GM18526 (cell line): Measurements from ENCODE around the gene GABARAP.
A peak's percentile ranks its signal among the peaks of the same experiment; 100 is the strongest.

Experiments used
- POLR2A ChIP-seq: IDR thresholded peaks from 3 replicates; pipeline ENCODE4 v1.6.1; 2011; ENCODE audit not compliant: insufficient read length; ENCODE audit errors: extremely low read depth

The GABARAP gene

DNA sequence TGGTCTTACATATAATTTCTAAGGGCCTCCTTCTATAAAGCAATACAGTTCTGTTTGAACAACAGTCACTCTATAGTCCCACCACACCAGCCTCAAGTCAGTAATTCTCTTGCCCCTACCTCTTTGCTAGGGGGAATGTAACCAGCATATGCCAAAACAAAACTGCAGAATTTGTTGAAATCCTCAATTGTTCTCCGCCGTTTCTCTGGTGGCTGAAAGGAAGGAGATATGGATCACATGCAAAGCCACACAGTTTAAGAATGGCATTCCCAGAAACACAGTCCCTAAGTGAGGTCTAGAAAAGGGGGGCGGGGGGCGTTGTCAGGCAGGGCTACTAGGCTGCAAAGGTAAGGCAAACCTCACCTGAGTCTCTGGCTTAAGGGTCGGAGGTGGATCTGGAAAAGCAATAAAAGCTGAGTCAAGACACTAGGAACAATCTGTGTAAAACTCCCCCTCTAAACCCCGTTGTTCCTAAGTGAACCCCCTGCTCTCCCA is 4.9 kb downstream of the GABARAP start:
- no peak for TF ChIP-seq POLR2A

DNA sequence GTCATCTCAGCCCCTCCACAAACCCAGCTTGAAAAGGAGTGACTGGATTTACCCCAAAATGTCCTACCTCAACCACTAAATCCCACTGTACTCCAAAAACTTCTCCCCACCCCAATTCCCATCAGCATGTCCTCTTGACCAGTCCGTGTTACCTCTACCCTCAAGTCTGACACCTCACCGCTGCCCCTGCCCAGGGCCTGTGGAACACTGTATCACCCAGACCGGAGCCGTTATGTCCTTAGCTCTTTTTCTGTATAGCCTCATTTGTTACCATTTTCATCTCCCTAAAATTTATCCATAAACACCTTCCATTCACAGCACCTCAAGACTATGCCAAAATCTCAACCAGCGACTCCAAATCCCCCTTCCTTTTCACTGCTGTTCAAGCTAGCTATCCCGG is 5.4 kb downstream of the GABARAP start:
- TF ChIP-seq POLR2A: no peak

DNA sequence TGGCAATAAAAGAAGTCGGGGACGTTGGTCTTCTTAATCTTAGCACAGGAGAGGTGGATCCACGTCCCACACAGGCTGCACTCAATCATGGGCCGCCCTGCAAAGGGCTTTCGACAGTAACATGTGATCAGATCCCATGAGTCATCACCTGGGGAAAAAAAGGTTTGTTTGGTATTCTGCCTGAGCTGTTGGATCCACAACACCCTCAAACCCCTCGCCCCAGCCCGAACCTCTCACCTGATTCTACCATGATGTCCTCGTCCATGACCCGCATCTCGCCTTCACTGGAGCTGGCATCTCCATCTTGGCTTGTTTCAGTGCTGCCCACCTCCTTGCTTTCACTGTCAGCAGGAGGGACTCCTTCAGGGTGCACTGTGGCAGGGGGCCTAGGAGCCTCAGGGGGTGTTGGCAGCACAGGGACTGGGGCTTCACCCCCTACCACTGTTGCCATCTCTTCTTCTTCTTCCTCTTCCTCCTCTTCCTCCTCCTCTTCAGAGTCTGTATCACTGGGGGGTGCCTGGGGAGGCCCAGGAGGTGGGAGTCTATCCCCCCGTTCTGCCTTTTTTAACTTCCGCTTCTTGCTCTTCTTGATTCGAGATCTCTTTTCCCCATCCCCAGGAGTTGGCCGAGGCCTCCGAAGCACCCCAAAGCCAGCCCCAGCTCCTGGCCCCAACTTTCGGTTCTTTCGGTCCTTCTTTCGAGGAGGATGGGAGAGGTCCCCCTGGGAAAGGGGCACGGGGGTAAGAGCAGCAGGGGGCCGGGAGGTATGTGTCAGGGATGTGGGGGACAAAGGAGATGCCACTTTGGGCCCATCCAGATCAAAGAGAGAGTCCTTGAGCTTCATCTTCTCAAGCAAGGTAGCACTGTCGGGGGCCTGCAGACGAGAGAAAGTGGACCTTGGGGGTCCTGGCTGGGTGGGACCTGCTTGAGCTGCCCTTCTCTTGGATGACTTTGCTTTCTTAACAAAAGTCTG is 6.3 kb downstream of the GABARAP start:
- TF ChIP-seq POLR2A: no peak

DNA sequence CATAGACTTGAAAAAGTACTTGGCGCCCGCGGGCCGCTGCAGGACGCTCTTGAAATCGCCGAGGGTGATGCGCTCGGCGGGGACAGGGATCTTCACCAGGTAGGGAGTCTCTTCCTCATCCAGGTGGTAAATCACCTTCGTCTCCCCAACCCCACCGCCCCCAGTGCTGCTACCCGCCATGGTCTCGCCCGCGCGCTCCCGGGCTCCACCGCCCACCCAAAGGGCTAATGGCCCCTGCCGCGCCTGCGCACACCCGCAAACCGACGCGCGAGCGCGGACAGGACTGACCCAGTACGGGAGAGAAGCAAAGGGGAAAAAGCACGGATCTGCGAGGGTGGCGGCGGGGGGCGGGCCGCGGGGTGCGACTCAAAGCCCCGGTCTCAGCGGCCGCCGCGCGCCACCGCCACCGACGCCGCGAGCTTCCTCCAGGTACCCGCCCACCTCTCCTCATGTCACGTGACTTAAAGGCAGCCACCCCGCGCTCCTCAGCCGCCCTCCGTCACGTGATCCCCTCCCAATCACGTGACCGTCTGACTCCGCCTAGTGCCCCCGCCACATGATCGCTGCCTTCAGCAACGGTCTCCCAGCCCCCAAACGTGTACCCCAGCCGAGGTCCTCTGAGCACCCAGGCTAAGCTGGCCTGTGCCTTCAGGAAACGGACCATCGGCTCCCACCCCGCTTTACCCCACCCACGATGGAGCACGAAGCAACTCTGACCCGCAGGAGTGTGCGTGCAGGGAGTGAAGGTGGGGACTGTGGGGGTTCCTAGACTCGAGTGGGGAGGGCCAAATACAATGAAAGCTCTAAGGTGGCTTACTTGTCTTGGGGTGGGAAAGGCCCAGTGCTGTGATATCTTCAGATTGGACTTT is 7.9 kb downstream of the GABARAP start, which contains the start of gene DVL2:
DVL2 (minus strand) TSS at position 435 of the 869 bp plus-strand sequence; CDS start at position 180, 255 bp downstream.
- peak; percentile 77 for TF ChIP-seq POLR2A

DNA sequence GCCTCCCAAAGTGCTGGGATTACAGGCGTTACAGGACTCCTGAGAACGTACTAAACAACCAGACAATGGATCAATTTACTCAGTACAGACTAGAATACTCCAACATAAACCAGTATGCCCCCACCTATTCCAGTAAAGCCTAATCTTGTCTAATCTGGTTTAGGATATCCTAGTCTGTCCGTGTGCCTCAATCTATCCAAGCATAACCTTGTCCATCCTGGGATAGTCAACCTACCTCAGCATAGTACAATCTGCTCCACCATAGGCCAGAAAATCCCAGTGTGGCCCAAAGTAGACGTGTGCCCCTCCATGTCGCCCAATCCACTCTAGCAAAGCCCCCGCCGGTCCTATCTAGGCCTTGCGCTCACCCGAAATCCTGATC is 8.6 kb downstream of the GABARAP start:
- TF ChIP-seq POLR2A: no peak

DNA sequence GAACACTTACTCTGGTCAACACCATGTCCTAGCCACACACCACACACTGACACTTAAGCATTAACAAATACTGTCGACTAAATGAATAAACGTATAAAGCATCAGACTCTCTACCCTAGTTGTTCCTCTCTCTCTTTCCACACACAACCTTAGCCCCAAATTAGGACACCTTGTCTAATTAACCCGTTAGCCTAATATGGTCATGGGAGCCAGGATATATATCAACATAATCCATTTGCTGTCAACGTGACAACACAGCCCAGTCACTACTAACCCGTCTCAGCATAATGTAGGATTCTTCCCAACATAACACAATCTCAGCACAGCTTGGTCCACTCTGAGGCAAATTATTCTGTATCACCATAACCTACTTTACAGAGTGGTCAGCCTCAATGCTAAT is 10.1 kb downstream of the GABARAP start:
- TF ChIP-seq POLR2A: no peak

DNA sequence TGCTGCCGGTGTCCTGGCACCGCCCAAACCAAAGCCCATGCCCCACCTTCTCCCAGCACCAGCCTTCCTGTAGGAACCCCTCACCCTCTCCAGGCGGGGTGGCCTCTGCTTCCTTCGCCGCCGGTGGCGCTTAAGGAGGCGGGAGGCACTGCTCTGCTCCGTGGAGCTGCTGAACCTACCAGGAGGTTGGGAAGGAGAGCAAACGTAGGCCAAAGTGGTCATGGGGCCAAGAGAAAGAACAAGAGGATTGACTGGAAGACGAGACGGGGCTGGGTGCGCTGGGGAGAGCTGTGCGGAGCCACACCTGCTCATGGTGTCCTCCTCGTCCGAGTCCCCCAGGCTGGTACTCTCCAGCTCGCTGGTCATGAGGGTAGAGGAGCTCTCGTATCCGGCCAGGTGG is 12.7 kb downstream of the GABARAP start:
- no peak for TF ChIP-seq POLR2A

DNA sequence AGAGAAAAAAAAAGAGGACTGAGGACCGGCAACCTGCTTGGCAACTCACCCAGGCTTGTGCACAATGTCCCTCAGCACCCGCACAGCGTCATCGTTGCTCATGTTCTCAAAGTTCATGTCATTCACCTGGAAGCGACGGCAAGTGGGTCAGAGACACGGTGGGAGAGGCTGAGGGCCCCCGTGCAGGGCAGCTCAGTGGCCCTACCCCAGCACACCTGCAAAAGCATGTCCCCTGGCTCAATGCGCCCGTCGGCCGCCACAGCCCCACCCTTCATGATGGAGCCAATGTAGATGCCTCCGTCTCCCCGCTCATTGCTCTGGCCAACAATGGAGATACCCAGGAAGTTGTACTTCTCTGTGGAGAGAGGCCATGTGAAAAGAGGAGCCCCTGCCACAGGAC is 13.3 kb downstream of the GABARAP start:
- TF ChIP-seq POLR2A: no peak

DNA sequence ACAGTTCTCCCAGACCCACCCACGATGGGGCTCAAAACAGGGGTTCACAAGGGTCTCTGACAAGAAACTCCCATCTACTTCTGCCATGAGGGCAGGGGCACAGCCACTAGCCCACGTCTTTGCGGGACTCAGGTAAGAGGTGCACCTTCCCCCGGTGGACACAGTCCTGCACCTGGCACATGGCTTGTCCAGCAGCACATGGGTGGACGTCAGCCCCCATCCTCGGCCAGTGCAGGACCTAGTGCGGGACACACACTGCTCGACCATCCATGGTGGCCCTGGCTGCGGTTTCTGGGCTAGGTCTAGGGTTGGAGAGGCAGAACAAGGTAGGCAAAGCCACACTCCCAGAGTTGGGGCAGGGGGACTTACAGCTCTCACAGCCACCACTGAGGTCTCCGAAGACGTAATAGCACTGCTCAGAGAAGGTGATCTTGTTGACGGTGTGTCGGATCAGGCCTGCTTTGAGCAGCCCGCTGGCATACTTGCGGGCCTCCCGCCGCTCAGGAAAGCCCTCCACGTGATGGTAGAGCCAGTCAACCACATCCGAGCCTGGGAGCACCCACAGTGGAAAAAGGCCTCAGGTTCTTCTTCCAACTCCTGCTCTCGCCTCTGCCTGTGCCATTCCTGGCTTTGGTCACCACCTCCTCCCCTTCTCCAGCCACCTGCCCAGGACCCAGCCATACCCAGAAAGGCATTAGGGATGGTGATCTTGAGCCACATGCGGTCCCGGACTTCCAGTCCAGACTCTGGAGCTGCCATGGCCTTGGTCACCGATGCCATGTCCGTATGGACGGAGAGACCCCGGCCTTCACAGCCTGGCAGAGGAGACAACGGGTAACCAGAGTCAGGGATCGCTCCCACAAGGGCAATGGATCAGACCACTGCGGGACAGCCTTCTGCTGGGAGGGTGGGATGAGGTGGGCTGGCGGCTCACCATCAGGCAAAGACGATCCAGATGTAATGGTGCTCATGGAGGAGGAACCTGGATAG is 15.2 kb downstream of the GABARAP start:
- TF ChIP-seq POLR2A: no peak

DNA sequence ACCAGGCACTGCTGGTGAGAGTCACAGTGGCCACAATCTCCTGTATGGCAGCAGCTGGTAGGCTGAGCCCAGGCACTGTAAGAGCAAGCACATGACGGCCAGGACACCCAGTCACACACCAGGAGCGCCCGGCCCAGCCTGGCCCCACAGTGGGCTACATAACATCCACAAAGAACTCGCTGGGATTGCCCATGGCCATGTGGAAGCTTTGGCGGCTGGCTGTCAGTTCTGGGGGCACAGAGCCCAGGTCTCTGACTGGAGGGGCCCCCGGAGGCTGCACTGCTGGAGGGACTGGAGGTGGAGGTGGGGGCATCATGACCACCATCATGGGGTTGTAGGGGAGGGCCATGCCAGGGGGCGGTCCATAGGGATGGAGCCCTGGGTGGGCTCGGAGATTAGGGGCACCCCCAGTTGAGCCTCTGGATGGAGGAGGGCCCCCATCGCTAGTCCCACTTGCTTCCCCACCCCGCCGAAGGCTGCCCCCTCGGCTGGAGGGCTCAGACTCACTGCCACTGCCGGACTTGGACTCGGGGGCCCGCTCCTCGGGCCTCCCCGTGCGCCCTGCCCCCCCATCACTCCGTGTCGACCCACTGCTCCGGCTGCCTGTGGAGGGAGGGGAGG is 16.4 kb downstream of the GABARAP start:
- no peak for TF ChIP-seq POLR2A

DNA sequence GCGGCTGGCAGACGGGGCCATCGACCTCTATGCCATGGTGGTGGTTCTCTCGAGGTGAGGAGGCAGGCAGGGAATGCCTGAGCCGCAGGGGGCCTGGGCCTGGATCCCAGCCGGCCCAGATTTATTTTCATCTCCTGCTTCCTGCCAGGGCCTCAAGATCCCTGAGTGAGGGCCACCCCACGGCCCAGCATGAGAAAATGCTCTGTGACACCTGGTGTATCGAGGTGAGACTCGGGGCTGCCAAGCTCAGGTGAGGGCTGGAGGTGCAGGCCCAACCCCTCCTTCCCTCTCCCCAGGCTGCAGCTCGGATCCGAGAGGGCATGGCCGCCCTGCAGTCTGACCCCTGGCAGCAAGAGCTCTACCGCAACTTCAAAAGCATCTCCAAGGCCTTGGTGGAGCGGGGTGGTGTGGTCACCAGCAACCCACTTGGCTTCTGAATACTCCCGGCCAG is 17.6 kb downstream of the GABARAP start:
- no peak for TF ChIP-seq POLR2A

DNA sequence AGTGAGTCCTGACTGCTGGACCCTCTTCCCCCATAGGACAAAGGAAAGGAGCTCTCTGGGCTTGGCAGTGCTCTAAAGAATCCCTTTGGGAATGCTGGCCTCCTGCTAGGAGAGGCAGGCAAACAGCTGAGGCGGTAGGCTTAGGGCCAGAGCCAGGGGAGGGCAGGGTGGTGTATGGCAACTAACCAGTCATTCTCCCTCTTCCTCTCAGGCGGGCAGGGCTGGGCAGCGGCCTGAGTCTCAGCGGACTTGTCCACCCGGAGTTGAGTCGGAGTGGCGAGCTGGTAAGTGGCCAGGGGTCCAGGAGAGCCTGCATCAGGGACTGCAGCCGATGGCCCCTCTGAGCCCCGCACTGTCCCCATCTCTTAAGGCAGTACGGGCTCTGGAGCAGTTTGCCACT is 18.1 kb downstream of the GABARAP start:
- TF ChIP-seq POLR2A: no peak

DNA sequence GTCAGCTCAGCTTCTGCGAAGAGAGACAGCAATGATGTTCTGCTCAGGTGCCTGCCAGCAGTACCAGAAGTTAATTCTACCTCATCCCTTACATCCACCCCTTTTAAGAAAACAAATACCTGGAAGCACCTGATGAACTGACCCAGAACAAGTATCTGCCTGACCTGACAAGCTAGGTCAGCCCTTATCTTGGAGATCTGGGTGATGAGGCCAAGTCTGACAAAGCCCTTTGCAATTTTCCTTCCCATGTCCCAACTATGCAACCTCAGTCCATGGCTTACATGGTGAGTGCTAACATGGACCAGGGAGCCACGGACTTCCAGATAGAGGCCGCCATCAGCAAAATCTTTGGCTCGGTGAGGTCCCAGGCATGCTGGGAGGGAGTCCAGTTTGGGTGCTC is 18.9 kb downstream of the GABARAP start:
- no peak for TF ChIP-seq POLR2A

DNA sequence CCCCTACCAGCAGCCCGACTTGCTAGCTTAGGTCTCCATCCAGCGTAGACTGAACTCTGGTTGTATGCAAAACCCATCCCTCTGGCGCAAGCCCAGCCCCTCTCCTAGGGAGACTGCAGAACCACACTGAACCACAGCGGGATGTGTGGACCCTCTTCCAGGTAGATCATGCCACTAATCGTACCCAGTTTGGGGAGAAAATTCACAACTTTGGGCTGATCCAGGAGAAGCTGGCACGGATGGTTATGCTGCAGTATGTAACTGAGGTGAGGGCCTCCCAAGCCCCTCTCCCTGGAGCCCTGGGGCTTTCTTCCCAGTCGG is 19.3 kb downstream of the GABARAP start:
- TF ChIP-seq POLR2A: no peak

DNA sequence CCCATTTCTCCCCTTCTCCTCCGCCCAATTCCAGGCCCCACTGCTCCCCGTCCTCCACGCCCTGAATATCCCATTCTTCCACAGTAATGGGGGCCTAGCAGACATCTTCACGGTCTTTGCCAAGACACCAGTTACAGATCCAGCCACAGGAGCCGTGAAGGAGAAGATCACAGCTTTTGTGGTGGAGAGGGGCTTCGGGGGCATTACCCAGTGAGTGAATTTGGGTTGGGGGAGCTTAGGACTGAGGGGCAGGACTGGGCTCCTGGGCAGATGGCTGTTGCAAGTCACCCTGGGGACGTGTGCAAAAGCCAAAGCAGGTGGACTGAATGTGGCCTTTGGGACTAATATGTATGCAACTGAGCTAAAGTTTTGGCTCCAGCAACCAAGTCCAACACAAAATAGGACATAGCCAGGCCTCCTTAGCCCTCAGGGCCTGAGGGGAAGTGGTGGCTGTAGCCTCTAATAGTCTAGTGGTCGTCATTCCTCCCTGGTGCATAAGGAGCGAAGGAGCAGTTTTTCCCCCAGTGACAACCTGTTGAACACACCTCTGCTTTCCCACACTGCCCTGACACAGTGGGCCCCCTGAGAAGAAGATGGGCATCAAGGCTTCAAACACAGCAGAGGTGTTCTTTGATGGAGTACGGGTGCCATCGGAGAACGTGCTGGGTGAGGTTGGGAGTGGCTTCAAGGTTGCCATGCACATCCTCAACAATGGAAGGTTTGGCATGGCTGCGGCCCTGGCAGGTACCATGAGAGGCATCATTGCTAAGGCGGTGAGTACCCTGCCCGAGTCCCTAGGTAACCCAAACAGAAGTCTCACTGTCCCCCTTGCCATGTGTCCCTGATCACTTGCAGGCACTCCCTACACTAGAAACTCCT is 19.9 kb downstream of the GABARAP start:
- no peak for TF ChIP-seq POLR2A
